Measurements from ENCODE around the gene EFCAB6. TPM values are rescaled to one million over a fixed set of nuclear protein-coding genes. Genes with fewer than 3 reads are reported as not detected.

EFCAB6 gene
- total and polyA plus RNA-seq, 2 of the 4 experiments (the other 2 are of a cell fraction), result 0.44 to 1.1 TPM

- in situ Hi-C loops (cut with MboI; ENCODE audit: low sequenced_read_pairs), result no loop called here
- no peak for DNase-seq
- Histone ChIP-seq H3K18ac (ENCODE audit: low read depth, low read length) (no peak overlapping the region), H3K4me2 (ENCODE audit: low read depth, low read length) (no peak overlapping the region), H3K4me3 (ENCODE audit: insufficient read depth, low read depth, low read length) (no peak overlapping the region), H3K79me1 (ENCODE audit: low read depth in 1 of 2, low read length in 2 of 2) (no peaks in the 10 kb centered on the region), H3K56ac (ENCODE audit: extremely low read depth, insufficient read depth, low read length) (no peak overlapping the region), H3K14ac (replicated peaks; ENCODE audit: low read depth, low read length) (no peak overlapping the region), H3K9me3 (ENCODE audit: control insufficient read depth, insufficient read depth, low read length) (no peaks in the 10 kb centered on the region), H4K5ac (ENCODE audit: low read depth, low read length) (no peak overlapping the region), H2BK15ac (ENCODE audit: low read depth, low read length) (no peak overlapping the region), H2AK9ac (replicated peaks; ENCODE audit: low read depth, low read length, poor library complexity) (no peak overlapping the region), H3K9me1 (ENCODE audit: insufficient read depth, low read length) (no peaks in the 10 kb centered on the region; the same call in 1 of the 2 replicates), H2AK5ac (ENCODE audit: low read depth, low read length) (no peak overlapping the region), H2BK120ac (ENCODE audit: low read depth, low read length) (no peak overlapping the region), H3K9ac (ENCODE audit: low read depth, low read length) (no peak overlapping the region), H2BK20ac (ENCODE audit: low read depth, low read length) (no peak overlapping the region), H3K27ac (ENCODE audit: insufficient read depth, low read length) (no peak overlapping the region), H3K27me3 (ENCODE audit: control insufficient read depth, insufficient read depth, low read length) (peaks cover 26% of the 10 kb centered on the region), H3K23ac (ENCODE audit: low read depth, low read length) (no peak overlapping the region), H4K91ac (ENCODE audit: insufficient read depth, low read depth, low read length) (no peak overlapping the region), H3K4ac (ENCODE audit: low read depth, low read length) (no peak overlapping the region), H4K8ac (ENCODE audit: low read depth in 2 of 2, low read length in 2 of 2) (no peak overlapping the region), H3K36me3 (ENCODE audit: control insufficient read depth, insufficient read depth, low read length) (no peaks in the 10 kb centered on the region), H3K4me1 (ENCODE audit: control insufficient read depth, insufficient read depth, low read length) (no peaks in the 10 kb centered on the region), H4K20me1 (ENCODE audit: insufficient read depth, low read length) (no peaks in the 10 kb centered on the region), H2BK5ac (ENCODE audit: low read depth, low read length, poor library complexity, severe bottlenecking) (no peak overlapping the region), H2AFZ (replicated peaks; ENCODE audit: low read length, poor library complexity) (no peak overlapping the region)
- TF ChIP-seq RAD21 (IDR thresholded peaks at IDR 0.05; ENCODE audit: low read length), result 0 out of 2 replicates have a peak, but pooled peaks have one; percentile 18
- no peak for TF ChIP-seq NFE2L2 (IDR thresholded peaks at IDR 0.05; ENCODE audit: low read depth, low read length)
- TF ChIP-seq CTCF (conservative IDR thresholded peaks at IDR 0.05; ENCODE audit: low read depth, low read length), result 0 out of 2 replicates have a peak, but pooled peaks have one; percentile 11
- ATAC-seq (ENCODE audit: low read depth), result no peak
- POLR2A ChIA-PET (ENCODE audit: unreplicated experiment), result no interaction called here
- CTCF ChIA-PET, result no interaction called here
- intact Hi-C loops (cut with micrococcal nuclease), result no loop called here
- 64% methylated on average over 1 of the region's 6 CpGs; no CpG with 5 or more reads in 1 of the 2 experiments for WGBS, 2 experiments (ENCODE audit: extremely low coverage in 2 of 2, insufficient read length in 1 of 2)
- no TSS peak for BruUV-seq (replicated peaks)
- dilution Hi-C loops (cut with HindIII; ENCODE audit: low sequenced_read_pairs, unreplicated experiment), result no loop called here
Observed at GRCh38 chr22:43747877-43748276, 64.2 kb downstream of the EFCAB6 start.
